RWPE2 (cell line): Measurements from ENCODE around the gene YWHAH.

ENCODE experiments used
- ATAC-seq: fragments of 200-7000 bp; cut with Tn5 transposase; 3 replicates; pipeline ENCODE4 v1.9.1; 2021; ENCODE audit warnings: low read depth
- DNase-seq: peaks from one replicate; pipeline ENCODE4 v3.0.0-alpha.2; 2020; ENCODE audit warnings: low spot score
- H3K27ac ChIP-seq: fragments of 450-650 bp; 2 replicates; pipeline ENCODE4 v1.5.1; 2017; ENCODE audit warnings: mild to moderate bottlenecking; ENCODE audit not compliant: poor library complexity, severe bottlenecking
- H3K27me3 ChIP-seq: fragments of 250-450 bp; sonication (Bioruptor Pico); 2 replicates; pipeline ENCODE4 v1.5.1; 2021; ENCODE audit warnings: mild to moderate bottlenecking, moderate library complexity; ENCODE audit not compliant: insufficient read depth, poor library complexity, severe bottlenecking
- H3K36me3 ChIP-seq: fragments of 250-450 bp; sonication (Bioruptor Pico); 2 replicates; pipeline ENCODE4 v1.5.1; 2020; ENCODE audit warnings: low read depth, mild to moderate bottlenecking, moderate library complexity
- H3K4me1 ChIP-seq: fragments of 250-450 bp; sonication (Bioruptor Pico); 2 replicates; pipeline ENCODE4 v1.5.1; 2021; ENCODE audit warnings: mild to moderate bottlenecking, moderate library complexity; ENCODE audit not compliant: insufficient read depth, poor library complexity, severe bottlenecking
- H3K4me3 ChIP-seq: fragments of 250-450 bp; sonication (Bioruptor Pico); 2 replicates; pipeline ENCODE4 v1.5.1; 2021; ENCODE audit warnings: mild to moderate bottlenecking, moderate library complexity; ENCODE audit not compliant: severe bottlenecking
- H3K9me3 ChIP-seq: fragments of 250-450 bp; sonication (Bioruptor Pico); 2 replicates; pipeline ENCODE4 v1.5.1; 2021; ENCODE audit warnings: mild to moderate bottlenecking, moderate library complexity; ENCODE audit not compliant: severe bottlenecking
- TF ChIP-seq, protein P1 (sequence below): fragments of 450-650 bp; IDR thresholded peaks from one replicate; pipeline ENCODE4 v1.5.1; 2017; ENCODE audit warnings: mild to moderate bottlenecking, moderate library complexity; ENCODE audit not compliant: poor library complexity, severe bottlenecking

YWHAH gene

GRCh38 chr22:31926969-31927368, 17.4 kb upstream of the YWHAH start:
- H3K9me3 ChIP-seq, result no peaks in the 10 kb centered on the region
- ATAC-seq, result peak; percentile 25; the same call in 1 of the 3 replicates
- no peak overlapping the region for H3K27ac ChIP-seq
- TF ChIP-seq, protein P1, sequence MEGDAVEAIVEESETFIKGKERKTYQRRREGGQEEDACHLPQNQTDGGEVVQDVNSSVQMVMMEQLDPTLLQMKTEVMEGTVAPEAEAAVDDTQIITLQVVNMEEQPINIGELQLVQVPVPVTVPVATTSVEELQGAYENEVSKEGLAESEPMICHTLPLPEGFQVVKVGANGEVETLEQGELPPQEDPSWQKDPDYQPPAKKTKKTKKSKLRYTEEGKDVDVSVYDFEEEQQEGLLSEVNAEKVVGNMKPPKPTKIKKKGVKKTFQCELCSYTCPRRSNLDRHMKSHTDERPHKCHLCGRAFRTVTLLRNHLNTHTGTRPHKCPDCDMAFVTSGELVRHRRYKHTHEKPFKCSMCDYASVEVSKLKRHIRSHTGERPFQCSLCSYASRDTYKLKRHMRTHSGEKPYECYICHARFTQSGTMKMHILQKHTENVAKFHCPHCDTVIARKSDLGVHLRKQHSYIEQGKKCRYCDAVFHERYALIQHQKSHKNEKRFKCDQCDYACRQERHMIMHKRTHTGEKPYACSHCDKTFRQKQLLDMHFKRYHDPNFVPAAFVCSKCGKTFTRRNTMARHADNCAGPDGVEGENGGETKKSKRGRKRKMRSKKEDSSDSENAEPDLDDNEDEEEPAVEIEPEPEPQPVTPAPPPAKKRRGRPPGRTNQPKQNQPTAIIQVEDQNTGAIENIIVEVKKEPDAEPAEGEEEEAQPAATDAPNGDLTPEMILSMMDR, result no peak
- no peaks in the 10 kb centered on the region for H3K27me3 ChIP-seq
- no peaks in the 10 kb centered on the region for H3K4me1 ChIP-seq
- H3K36me3 ChIP-seq, result no peaks in the 10 kb centered on the region
- no peak for DNase-seq
- no peak overlapping the region for H3K4me3 ChIP-seq

DNA sequence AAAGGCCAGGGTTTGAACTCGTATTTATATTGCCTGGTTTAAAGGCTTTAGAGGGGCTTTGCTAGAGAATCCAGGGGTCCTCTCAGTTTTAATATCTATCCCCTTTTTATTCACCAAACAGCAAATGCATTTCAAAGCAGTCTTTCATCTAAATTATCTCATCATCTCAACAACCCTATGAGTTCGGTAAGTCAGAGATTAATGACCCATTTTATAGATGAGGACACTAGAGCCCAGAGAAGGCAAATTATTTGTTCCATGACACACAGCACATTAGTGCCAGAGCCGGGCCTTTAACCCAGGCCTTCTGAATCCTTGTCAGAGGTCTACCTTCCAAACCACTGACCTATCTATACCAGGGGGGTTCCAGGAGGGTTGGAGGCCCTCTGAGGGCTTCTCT, 16.8 kb upstream of the YWHAH start:
- Histone ChIP-seq H3K4me1 (no peaks in the 10 kb centered on the region), H3K9me3 (no peaks in the 10 kb centered on the region), H3K27me3 (no peaks in the 10 kb centered on the region), H3K4me3 (no peak overlapping the region), H3K27ac (no peak overlapping the region), H3K36me3 (no peaks in the 10 kb centered on the region)
- DNase-seq (no peak), ATAC-seq (no peak)
- TF ChIP-seq, protein P1, result no peak

DNA sequence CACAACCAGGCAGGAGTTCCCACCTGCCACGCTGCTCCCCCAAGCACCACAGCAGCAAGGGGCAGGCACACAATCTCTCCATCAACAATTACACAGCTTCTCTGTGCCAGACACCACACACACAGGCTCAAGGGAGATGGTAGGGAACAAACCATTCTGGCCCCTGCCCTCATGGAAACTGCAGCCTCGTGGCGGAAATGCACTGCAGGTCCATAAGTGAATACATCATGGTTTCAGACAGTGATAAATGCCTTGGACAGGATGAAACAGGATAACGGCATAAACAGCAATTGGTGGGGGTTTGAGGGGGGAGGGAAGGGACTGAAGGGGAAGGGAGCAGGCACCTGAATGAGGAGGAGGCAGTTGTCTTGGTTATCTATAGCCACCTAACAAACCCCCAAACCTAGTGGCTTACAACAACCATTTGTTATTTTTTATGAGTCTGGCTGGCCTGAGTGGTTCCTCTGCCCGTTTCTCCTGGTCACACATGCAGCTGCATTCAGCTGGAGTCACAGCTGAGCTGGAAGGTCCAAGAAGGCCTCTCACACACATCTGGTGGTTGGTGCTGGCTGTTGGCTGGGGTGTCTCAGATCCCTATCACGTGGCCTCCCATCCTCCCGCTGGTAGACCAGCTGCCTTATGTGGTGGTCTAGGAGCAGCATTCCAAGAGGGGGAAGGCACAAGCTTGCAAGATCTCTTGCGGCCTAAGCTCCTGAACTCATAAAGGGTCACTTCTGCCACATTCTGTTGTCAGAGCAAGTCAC, 15.0 kb upstream of the YWHAH start:
- Histone ChIP-seq H3K9me3 (no peaks in the 10 kb centered on the region), H3K27me3 (no peaks in the 10 kb centered on the region), H3K4me1 (no peaks in the 10 kb centered on the region), H3K4me3 (no peak overlapping the region), H3K36me3 (no peaks in the 10 kb centered on the region), H3K27ac (no peak overlapping the region)
- TF ChIP-seq, protein P1, result no peak
- no peak for DNase-seq
- ATAC-seq, result no peak

DNA sequence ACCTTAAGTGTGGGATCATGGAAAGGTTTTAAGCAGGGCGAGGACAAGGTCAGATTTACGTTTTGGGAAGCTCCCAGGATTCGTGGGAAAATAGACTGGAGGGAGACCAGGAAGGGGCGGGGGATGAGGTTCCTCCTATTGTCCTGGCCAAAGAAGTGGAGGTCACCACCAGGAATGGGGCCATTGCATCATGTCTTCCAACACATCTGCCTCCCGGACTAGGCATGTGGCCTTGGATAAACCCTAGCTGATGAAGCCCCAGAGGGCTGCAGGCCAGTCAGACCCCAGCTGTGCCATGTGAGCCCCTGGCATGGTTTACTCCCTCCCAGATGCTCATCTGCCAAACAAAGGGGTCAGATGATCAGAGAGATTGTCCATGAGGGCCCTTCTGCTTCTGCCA, 11.5 kb upstream of the YWHAH start:
- Histone ChIP-seq H3K27ac (no peak overlapping the region), H3K36me3 (no peaks in the 10 kb centered on the region), H3K9me3 (no peaks in the 10 kb centered on the region), H3K27me3 (no peaks in the 10 kb centered on the region), H3K4me3 (no peak overlapping the region), H3K4me1 (no peaks in the 10 kb centered on the region)
- ATAC-seq (no peak), DNase-seq (no peak)
- TF ChIP-seq, protein P1, result no peak

DNA sequence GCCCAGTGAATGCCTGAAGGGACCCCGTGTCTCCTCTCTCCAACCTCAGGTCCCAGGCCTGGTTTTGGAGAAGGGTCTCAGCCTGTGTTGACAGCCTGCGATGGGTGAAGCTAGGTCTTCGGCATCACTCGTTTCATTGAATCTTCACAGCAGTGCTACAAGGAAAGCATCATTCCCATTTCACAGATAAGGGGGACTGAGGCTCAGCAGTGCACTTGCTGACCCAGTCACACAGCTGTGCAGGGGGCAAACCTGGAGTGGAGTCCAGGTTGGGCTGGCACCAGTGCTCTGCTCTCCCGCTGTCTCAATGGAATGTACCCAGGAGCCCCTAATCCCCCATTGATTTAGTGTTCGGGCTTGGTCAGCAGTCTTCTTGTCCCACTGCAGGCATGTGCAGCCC, 10.9 kb upstream of the YWHAH start:
- no peak for DNase-seq
- no peak for ATAC-seq
- H3K4me1 ChIP-seq, result no peaks in the 10 kb centered on the region

More for the DNA sequence above, 10.9 kb upstream of the YWHAH start:
- Histone ChIP-seq H3K27ac (no peak overlapping the region), H3K4me3 (no peak overlapping the region), H3K36me3 (no peaks in the 10 kb centered on the region), H3K9me3 (no peaks in the 10 kb centered on the region), H3K27me3 (no peaks in the 10 kb centered on the region)
- TF ChIP-seq, protein P1, result no peak
